GM12878 (cell line): ENCODE data around the gene IL4I1. TPM values are rescaled to one million over a fixed set of nuclear protein-coding genes. Genes with fewer than 3 reads are reported as not detected.

Experiments used
- CHD1 ChIP-seq: IDR thresholded peaks from 2 replicates; pipeline ENCODE4 v1.6.1; 2012; ENCODE audit warnings: low read depth, low read length, improper control_type of control experiment
- EED ChIP-seq: sonication (generic); IDR thresholded peaks from 2 replicates; pipeline ENCODE4 v1.6.1; 2016; ENCODE audit warnings: antibody characterized with exemption, low read depth
- EGR1 ChIP-seq, 2 experiments: IDR thresholded peaks; 1 replicate in 1 of 2; 2 replicates in 1 of 2; pipeline ENCODE4 v1.6.1; 2011 to 2012; ENCODE audit warnings: low read depth in 2 of 2, low read length in 2 of 2, borderline replicate concordance in 1 of 2, mild to moderate bottlenecking in 1 of 2, moderate library complexity in 1 of 2
- MTA2 ChIP-seq: fragments of 450-650 bp; IDR thresholded peaks from 2 replicates; pipeline ENCODE4 v1.6.1; 2016; ENCODE audit warnings: low read depth, mild to moderate bottlenecking, moderate library complexity
- PAX8 ChIP-seq: fragments of 450-650 bp; IDR thresholded peaks from 2 replicates; pipeline ENCODE4 v1.6.1; 2017; ENCODE audit warnings: mild to moderate bottlenecking, moderate library complexity
- PRDM15 ChIP-seq: fragments of 450-650 bp; formaldehyde crosslinking; IDR thresholded peaks from 2 replicates; pipeline ENCODE4 v1.4.0; 2020; ENCODE audit warnings: mild to moderate bottlenecking, moderate library complexity
- RAD21 ChIP-seq: IDR thresholded peaks from 2 replicates; pipeline ENCODE4 v1.6.1; 2011; ENCODE audit warnings: mild to moderate bottlenecking, low read depth, low read length, moderate library complexity; ENCODE audit not compliant: insufficient read depth
- RB1 ChIP-seq: fragments of 450-650 bp; formaldehyde crosslinking; IDR thresholded peaks from 2 replicates; pipeline ENCODE4 v1.6.1; 2017; ENCODE audit warnings: mild to moderate bottlenecking, borderline replicate concordance
- RFX5 ChIP-seq: IDR thresholded peaks from 2 replicates; pipeline ENCODE4 v1.6.1; 2011; ENCODE audit warnings: low read depth, low read length, improper control_type of control experiment
- RUNX3 ChIP-seq: IDR thresholded peaks from 2 replicates; pipeline ENCODE4 v1.6.1; 2012; ENCODE audit warnings: low read length, inconsistent platforms
- SMAD5 ChIP-seq: IDR thresholded peaks from 2 replicates; pipeline ENCODE4 v1.6.1; 2016; ENCODE audit warnings: antibody characterized with exemption, low read depth
- SREBF1 ChIP-seq: IDR thresholded peaks from 2 replicates; pipeline ENCODE4 v1.6.1; 2012; ENCODE audit warnings: mild to moderate bottlenecking, low read length
- SREBF2 ChIP-seq: IDR thresholded peaks from 2 replicates; pipeline ENCODE4 v1.6.1; 2012; ENCODE audit warnings: mild to moderate bottlenecking, low read length
- STAT1 ChIP-seq: fragments of 450-650 bp; conservative IDR thresholded peaks from 2 replicates; pipeline ENCODE4 v1.6.1; 2014; ENCODE audit warnings: antibody characterized with exemption, mild to moderate bottlenecking
- ZNF207 ChIP-seq: fragments of 450-650 bp; IDR thresholded peaks from 2 replicates; pipeline ENCODE4 v1.6.1; 2014; ENCODE audit warnings: antibody characterized with exemption, mild to moderate bottlenecking, borderline replicate concordance
- ZNF687 ChIP-seq: fragments of 450-650 bp; IDR thresholded peaks from 2 replicates; pipeline ENCODE4 v1.6.1; 2017; ENCODE audit warnings: mild to moderate bottlenecking, moderate library complexity
- polyA plus RNA-seq, 11 experiments: library from polyadenylated mRNA; depleted of rRNA in 4 of 11; unstranded in 6 of 11; stranded (reverse) in 5 of 11; fragments of >200 nt; fragmentation: Nextera tagmentation in 4 of 11; fragmentation: Illumina TruSeq in 1 of 11; extraction: Ambion mirVana in 4 of 11; extraction: Trizol in 1 of 11; gene quantifications; 1 replicate in 1 of 11; 2 replicates in 10 of 11; pipeline versions ENCODE4 v1.2.1 to v1.2.3, GENCODE V29; 2011 to 2016; ENCODE audit warnings: inconsistent platforms in 2 of 11, missing spikeins in 2 of 11, low read depth in 1 of 11
- total RNA-seq, 4 experiments: library from RNA; depleted of rRNA in 3 of 4; stranded (reverse); fragments of >200 nt in 3 of 4; fragmentation: Illumina TruSeq in 1 of 4; extraction: Trizol in 1 of 4; gene quantifications; 2 replicates each; pipeline versions ENCODE4 v1.2.1 to v1.2.3, GENCODE V29; 2013 to 2021
- TF ChIP-seq, protein P1 (sequence below): IDR thresholded peaks from 2 replicates; pipeline ENCODE4 v1.6.1; 2011; ENCODE audit warnings: mild to moderate bottlenecking, low read depth, low read length, moderate library complexity; ENCODE audit not compliant: insufficient replicate concordance
- TF ChIP-seq, protein P2 (sequence below): fragments of 450-650 bp; IDR thresholded peaks from 2 replicates; pipeline ENCODE4 v1.6.1; 2016; ENCODE audit warnings: mild to moderate bottlenecking
- TF ChIP-seq, protein P3 (sequence below): IDR thresholded peaks from 2 replicates; pipeline ENCODE4 v1.6.1; 2012; ENCODE audit warnings: low read depth, low read length, improper control_type of control experiment

Gene IL4I1
- total and polyA plus RNA-seq, 10 of the 15 experiments (the other 5 are each of a cell fraction or from before 2014, with no cell fraction given) = 0.62 to 83.8 (median 42.8) TPM

DNA sequence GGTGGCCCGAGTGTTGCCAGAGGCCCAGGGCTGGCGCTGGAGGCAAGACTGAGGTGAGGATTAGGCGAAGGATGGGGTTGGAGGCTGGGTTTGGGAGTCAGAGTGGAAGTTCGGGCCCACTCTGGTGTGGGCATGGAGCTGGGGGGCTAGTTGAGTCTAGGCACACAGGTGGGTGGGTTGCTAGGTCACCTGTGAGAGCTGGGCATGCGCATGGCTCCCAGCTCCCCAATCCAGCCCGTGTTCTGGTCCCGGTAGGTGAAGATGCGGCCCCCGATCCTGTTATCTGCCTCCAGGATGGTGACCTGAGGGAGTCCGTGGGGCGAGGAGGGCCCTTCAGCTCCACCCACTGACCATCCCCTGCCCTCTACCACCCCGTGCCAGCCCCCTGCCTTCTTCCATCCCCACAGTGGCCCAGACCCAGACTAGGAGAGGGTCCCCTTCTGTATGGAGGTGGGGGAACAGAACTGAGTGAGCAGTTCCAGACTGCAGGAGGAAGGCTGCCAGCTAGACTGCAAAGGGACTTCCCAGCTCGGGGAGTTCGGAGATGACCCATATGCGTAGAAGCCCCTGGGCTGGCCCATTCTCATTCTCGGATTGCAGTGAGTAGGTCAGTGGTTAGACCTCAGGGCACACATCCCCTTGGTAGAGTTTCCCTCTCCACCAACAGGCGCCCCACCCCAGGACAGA, 1.7 kb downstream of the IL4I1 start (continued):
- TF ChIP-seq ZNF687 (peak; percentile 38; the same call in 1 of the 2 replicates), MTA2 (peak; percentile 34; the same call in 1 of the 2 replicates), SMAD5 (0 out of 2 replicates have a peak, but pooled peaks have one; percentile 13), RUNX3 (peak; percentile 92), SREBF2 (no peak), RFX5 (no peak), RB1 (no peak), RAD21 (no peak), ZNF207 (no peak), CHD1 (no peak), EED (peak; percentile 93), SREBF1 (no peak), STAT1 (no peak), PRDM15 (CRISPR knock-in tag) (no peak), EGR1 (IDR thresholded peaks at IDR 0.05; ENCODE audit: borderline replicate concordance in 1 of 2, low read depth in 2 of 2, low read length in 2 of 2) (no peak), PAX8 (no peak)
- TF ChIP-seq, protein P1, sequence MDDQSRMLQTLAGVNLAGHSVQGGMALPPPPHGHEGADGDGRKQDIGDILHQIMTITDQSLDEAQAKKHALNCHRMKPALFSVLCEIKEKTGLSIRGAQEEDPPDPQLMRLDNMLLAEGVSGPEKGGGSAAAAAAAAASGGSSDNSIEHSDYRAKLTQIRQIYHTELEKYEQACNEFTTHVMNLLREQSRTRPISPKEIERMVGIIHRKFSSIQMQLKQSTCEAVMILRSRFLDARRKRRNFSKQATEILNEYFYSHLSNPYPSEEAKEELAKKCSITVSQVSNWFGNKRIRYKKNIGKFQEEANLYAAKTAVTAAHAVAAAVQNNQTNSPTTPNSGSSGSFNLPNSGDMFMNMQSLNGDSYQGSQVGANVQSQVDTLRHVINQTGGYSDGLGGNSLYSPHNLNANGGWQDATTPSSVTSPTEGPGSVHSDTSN = no peak
- TF ChIP-seq, protein P2, sequence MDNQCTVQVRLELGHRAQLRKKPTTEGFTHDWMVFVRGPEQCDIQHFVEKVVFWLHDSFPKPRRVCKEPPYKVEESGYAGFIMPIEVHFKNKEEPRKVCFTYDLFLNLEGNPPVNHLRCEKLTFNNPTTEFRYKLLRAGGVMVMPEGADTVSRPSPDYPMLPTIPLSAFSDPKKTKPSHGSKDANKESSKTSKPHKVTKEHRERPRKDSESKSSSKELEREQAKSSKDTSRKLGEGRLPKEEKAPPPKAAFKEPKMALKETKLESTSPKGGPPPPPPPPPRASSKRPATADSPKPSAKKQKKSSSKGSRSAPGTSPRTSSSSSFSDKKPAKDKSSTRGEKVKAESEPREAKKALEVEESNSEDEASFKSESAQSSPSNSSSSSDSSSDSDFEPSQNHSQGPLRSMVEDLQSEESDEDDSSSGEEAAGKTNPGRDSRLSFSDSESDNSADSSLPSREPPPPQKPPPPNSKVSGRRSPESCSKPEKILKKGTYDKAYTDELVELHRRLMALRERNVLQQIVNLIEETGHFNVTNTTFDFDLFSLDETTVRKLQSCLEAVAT = no peak
- TF ChIP-seq, protein P3, sequence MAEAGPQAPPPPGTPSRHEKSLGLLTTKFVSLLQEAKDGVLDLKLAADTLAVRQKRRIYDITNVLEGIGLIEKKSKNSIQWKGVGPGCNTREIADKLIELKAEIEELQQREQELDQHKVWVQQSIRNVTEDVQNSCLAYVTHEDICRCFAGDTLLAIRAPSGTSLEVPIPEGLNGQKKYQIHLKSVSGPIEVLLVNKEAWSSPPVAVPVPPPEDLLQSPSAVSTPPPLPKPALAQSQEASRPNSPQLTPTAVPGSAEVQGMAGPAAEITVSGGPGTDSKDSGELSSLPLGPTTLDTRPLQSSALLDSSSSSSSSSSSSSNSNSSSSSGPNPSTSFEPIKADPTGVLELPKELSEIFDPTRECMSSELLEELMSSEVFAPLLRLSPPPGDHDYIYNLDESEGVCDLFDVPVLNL = no peak
